ENCODE data around the gene MOB3A.

Gene MOB3A

DNA sequence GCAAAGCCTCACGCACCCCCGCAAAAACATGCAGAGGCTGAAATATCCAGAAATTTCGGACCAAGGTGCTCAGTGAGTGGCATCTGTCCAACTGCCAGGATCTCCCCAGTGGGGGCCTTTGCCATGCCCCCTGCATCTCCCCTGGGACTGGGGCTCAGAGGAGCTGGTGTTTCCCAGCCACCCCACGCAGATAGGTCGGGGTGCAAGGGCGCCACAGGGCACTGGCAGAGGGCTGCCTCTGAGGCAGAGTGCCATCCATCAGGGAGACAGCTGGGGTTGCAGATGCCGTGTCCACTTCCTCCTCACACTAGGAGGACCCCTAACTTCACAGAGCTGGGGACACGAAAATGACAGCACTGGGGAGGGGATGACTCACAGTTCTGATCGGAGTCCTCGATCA is 26.9 kb upstream of the MOB3A start:
- no peak for DNase-seq

DNA sequence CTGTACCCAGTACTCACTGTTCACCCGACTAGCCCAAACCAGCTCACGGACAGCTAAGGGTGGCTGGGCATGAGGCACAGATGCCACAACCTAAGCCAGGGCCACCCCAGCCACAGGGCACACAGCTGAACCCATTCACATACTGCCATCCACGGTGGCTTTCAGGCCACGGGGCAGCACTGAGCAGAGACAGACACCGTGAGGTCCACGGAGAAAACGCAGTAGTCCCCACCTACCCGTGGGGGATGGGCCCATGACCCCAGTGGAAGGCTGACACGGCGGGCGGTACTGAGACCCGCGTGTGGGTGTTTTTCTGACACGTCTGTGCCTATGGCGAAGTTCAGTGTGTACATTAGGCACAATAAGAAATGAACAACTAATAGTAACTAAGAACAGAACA is 26.1 kb upstream of the MOB3A start:
- no peak for DNase-seq

GRCh38 chr19:2121416-2122051 is 25.4 kb upstream of the MOB3A start:
- DNase-seq = no peak

DNA sequence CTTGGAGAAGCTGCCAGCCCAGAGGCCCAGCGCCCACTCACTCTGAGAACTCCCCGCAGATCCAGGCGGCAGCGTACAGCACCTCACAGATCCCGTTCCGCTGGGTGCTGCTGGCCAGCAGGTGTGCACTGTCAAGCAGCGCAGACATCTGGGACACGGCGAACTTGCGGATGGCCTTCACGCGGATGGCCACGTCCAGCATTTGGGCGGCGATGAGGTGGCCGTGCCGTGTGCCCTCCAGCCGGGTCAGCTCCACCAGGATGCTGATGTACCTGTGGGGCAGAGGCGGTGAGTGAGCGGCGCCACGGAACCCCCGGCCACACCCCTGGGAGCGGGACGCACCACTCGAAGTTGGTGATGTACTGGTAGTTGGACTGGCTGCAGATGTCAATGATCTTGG is 24.7 kb upstream of the MOB3A start:
- no peak for DNase-seq

DNA sequence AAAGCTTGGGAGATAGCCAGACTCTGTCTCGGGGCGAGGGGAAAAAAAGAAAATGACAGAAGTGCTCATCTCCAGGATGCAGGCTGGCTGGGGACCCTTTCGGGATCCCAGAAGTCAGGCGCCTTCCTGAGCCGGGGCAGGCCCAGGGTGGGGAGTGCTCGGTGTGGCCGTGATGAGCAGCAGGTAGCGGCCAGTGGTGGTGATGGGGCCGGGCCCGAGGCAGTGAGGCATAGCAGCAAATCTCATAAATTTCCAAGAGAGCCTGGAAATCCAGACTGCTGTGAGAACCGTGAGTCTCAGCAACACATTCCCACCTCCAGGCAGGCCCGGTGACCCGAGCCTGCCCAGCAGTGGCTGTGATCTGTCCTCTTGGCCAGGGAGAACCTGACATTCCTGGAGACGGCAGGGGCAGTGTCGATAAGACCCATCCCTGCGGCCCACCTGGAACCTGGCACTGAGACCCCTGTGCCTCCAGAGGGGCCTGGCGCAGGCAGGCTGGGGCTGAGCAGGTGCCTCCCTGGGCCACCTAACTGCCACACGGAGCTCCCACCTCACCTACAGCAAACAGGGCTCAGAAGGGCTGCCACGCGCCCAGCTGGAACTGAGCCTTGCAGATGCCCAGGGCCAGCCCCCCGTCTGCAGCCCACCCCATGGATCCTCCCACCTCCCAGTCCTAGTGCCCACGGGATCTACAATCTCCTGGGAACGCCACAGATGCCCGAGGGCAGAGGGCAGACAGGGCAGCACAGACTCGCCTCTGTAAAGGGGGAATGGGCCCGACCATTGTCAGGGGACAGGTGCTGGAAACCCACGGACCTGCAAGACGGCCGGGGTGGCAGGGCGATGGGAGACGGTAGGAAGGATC is 24.0 kb upstream of the MOB3A start:
- no peak for DNase-seq

- no peak for DNase-seq
These were observed 22.3 kb upstream of the MOB3A start for GRCh38 chr19:2118438-2118837.

- no peak for DNase-seq
These were observed 21.3 kb upstream of the MOB3A start for GRCh38 chr19:2117215-2117960.

- DNase-seq = no peak
These were observed 20.4 kb upstream of the MOB3A start for GRCh38 chr19:2116507-2116906.

DNA sequence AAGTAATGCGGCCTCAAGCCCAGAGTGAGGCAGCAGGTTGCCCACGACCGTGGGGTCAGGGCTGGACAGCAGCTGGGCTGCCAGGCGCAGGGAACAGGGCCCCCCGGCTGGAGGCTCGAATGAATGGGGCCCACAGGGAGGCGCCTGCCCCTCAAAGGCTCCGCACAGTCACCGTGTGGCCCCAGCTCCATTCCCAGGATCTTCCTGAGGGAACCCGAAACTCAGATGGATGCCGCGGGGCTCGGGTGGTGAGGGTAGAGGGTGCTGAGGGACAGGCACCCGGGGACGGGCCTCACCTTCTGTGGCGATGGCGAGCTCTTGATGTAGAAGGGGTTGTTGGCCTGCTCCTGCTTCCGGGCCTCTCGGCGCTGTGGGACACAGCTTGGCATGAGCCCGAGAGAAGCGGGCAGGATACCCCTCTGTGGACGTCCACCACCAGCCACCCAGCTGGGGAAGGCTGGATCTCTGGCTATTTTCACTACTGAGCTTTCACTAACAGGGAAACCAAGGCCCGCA is 19.8 kb upstream of the MOB3A start:
- DNase-seq = no peak

GRCh38 chr19:2115324-2115723 is 19.2 kb upstream of the MOB3A start:
- DNase-seq = no peak

DNA sequence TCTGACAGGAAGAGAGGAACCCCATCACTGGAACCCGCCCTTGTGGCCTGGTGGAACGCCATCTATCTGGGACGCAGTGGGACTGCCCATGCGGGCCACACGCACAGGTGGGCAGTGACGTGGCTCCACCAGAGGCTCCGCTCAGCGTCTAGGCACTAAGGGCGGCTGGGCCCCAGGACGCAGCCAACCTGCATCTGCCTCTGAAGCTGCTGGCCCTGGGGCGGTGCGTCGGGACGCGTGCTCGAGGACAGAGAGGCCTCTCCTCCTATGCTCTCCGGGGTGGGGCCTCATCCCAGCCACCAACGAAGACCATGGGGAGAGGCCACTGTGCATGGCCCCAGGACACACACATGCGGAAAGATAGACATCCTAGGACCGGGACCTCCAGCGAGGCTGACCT is 18.7 kb upstream of the MOB3A start:
- DNase-seq = no peak

DNA sequence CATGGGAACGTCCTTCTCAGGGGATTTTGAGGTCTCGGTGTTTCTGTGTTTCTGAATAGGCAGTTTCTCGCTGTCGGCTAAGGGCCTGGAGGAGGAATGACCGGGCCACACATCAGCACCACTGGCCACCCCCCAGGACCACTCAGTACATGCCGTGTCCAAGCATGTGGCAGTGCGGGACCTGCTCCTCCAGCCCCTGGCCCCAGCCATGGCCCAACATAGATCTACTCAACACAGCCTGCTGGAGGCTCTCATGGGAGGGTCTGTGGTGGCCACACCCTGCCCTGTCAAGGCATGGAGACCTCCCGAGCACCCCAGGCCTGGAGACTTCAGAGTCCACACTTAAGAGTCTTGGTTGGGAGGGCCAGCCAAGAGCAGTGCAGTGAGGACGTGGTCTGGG is 18.1 kb upstream of the MOB3A start:
- DNase-seq = no peak

GRCh38 chr19:2113439-2114211 is 17.5 kb upstream of the MOB3A start:
- DNase-seq = no peak

- no peak for DNase-seq
These were observed 16.6 kb upstream of the MOB3A start for GRCh38 chr19:2112516-2113320.

GRCh38 chr19:2111886-2112285 is 15.8 kb upstream of the MOB3A start:
- DNase-seq = no peak

- DNase-seq = no peak
These were observed 15.3 kb upstream of the MOB3A start for GRCh38 chr19:2111425-2111824.

- no peak for DNase-seq
These were observed 14.7 kb upstream of the MOB3A start for GRCh38 chr19:2110822-2111221.

DNA sequence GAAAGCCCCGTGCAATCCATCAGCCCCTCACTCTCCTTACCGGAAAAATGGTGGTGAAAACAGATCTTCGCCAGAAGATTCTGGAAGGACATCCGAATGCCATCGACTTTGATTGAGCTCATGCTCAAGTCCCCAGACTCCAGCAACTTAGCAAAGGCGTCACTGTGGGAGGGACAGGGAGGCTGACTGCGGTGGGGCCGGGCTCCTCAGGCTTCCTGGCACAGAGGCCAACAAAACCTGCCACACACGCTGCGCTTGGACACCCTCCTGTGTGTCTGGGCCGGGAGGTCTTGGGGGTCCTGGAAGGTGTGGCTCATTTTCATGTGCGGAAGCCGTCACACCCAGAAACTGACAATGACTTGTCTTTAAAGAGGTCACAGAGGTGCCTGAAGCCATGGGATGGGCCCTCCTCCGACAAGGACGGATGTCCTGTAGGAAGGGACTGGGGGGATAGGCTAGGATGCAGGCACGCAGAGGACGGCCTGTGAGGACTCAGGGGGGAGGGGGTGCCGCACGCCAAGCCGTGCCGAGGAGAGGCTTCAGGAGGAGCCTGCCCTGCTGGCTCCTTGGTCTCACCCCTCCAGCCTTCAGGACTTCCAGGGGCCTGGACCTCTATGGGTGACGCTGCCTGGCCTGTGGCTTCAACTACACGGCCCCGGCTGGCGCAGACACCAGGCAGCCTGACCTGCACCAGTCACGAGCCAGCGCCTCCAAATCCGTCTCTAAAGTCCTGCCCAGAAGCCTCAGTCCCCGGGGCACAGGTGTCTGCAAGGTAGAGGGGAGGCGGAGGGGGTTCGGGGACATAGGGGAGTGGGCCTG is 13.1 kb upstream of the MOB3A start:
- no peak for DNase-seq

GRCh38 chr19:2108251-2109016 is 12.3 kb upstream of the MOB3A start:
- DNase-seq = no peak

- no peak for DNase-seq
These were observed 7.0 kb upstream of the MOB3A start for GRCh38 chr19:2103045-2103707.

Data from NCI-H226 (cell line).